Measurements from ENCODE around the gene PTDSS2. TPM values are rescaled to one million over a fixed set of nuclear protein-coding genes. Genes with fewer than 3 reads are reported as not detected.

The PTDSS2 gene
- total and polyA plus RNA-seq, 2 of the 13 experiments (the other 11 are each of a cell fraction or from before 2014, with no cell fraction given), result 21.7 to 26.4 TPM

DNA sequence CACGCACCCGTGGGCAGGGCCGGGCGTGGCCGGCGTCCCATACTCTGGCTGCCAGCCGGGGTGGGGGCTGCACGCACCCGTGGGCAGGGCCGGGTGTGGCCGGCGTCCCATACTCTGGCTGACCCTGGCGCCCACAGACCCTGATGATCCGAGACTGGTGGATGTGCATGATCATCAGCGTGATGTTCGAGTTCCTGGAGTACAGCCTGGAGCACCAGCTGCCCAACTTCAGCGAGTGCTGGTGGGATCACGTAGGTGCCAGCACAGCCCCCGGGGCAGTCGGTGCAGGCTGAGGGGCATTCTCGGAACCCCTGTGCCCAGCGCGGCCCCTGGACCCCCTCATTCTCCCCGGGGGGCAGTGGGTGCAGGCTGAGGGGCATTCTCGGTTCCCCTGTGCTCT lies 38.0 kb downstream of the PTDSS2 start (continued):
- TF ChIP-seq, protein P1, sequence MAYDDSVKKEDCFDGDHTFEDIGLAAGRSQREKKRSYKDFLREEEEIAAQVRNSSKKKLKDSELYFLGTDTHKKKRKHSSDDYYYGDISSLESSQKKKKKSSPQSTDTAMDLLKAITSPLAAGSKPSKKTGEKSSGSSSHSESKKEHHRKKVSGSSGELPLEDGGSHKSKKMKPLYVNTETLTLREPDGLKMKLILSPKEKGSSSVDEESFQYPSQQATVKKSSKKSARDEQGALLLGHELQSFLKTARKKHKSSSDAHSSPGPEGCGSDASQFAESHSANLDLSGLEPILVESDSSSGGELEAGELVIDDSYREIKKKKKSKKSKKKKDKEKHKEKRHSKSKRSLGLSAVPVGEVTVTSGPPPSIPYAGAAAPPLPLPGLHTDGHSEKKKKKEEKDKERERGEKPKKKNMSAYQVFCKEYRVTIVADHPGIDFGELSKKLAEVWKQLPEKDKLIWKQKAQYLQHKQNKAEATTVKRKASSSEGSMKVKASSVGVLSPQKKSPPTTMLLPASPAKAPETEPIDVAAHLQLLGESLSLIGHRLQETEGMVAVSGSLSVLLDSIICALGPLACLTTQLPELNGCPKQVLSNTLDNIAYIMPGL (CRISPR knock-in tag; IDR thresholded peaks at IDR 0.05; ENCODE audit: borderline replicate concordance in 1 of 2, low read depth in 1 of 2), result no peak
- TF ChIP-seq HMG20A (CRISPR knock-in tag; IDR thresholded peaks at IDR 0.05; ENCODE audit: borderline replicate concordance), result no peak

DNA sequence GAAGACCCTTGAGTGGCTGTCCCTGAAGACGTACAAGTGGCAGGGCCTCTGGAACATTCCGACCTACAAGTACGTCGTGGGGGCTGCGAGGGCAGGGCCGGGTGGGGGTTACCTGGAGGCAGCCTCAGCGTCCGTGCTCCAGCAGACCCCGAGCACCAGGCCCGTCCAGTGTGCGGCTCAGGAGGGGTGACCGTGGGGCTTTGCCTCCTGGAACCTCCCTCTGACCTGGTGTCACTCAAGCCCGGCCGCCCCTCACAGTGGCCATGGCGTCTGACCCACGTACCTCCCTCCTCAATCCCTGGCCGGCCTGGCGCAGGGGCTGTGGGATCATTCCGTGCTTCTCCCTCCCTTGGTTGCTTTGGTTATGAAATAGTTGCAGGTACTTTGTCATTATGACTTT lies 38.5 kb downstream of the PTDSS2 start:
- H3K4me2 ChIP-seq (ENCODE audit: low read depth, low read length), result no peak overlapping the region
- in situ Hi-C loops (cut with HindIII; ENCODE audit: extremely low pct_ligation_motif_present, low pct_unique_long_range_greater_than_20kb) (no loop called here), intact Hi-C loops (cut with micrococcal nuclease; ENCODE audit: unreplicated experiment) (no loop called here)
- no peak overlapping the region for H3K9ac ChIP-seq (ENCODE audit: insufficient read depth, low read depth, low read length)
- ATAC-seq, result no peak
- BruUV-seq (replicated peaks), result no TSS peak
- H3K79me2 ChIP-seq (ENCODE audit: insufficient read depth, low read length), result peaks cover 5% of the 10 kb centered on the region
- no peak overlapping the region for H2AFZ ChIP-seq (ENCODE audit: low read length)
- DNase-seq (ENCODE audit: low spot score), result no peak
- H3K27ac ChIP-seq (ENCODE audit: extremely low read length, insufficient read depth, low read length), result no peak overlapping the region
- WGBS (ENCODE audit: low lambda C conversion rate), result 91% methylated on average over 5 of the region's 19 CpGs
- H3K4me3 ChIP-seq (replicated peaks in 1 of 3; ENCODE audit: insufficient read depth in 1 of 3, low read depth in 2 of 3, low read length in 3 of 3), result no peak overlapping the region
- TF ChIP-seq, protein P2, sequence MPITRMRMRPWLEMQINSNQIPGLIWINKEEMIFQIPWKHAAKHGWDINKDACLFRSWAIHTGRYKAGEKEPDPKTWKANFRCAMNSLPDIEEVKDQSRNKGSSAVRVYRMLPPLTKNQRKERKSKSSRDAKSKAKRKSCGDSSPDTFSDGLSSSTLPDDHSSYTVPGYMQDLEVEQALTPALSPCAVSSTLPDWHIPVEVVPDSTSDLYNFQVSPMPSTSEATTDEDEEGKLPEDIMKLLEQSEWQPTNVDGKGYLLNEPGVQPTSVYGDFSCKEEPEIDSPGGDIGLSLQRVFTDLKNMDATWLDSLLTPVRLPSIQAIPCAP (CRISPR knock-in tag; IDR thresholded peaks at IDR 0.05; ENCODE audit: low read depth), result no peak
- TF ChIP-seq ZNF441 (CRISPR knock-in tag; IDR thresholded peaks at IDR 0.05; ENCODE audit: borderline replicate concordance), result no peak
- peaks cover 5 to 11% of the 10 kb centered on the region in 2 experiments; a peak in 1 of 5 replicates for H3K36me3 ChIP-seq (replicated peaks in 1 of 2; ENCODE audit: control insufficient read depth in 1 of 2, insufficient read depth in 2 of 2, low read length in 2 of 2)
- H4K20me1 ChIP-seq (ENCODE audit: insufficient read depth, low read length), result no peaks in the 10 kb centered on the region
- no peaks in the 10 kb centered on the region for H3K9me3 ChIP-seq (ENCODE audit: low read length)
- no peaks in the 10 kb centered on the region for H3K27me3 ChIP-seq (ENCODE audit: control insufficient read depth in 1 of 2, insufficient read depth in 2 of 2, low read length in 2 of 2)
- no peaks in the 10 kb centered on the region for H3K4me1 ChIP-seq (ENCODE audit: insufficient read depth, low read length)
- CTCF ChIA-PET (ENCODE audit: low intra/inter-chr PET ratio, low total read pairs), result no interaction called here
- POLR2A ChIA-PET, result no interaction called here
- no peak for FAIRE-seq
